UCSD-AML1 (cell line): ENCODE measurements around the gene FARSA.
A peak's percentile ranks its signal among the peaks of the same experiment; 100 is the strongest.
"Not testable (repeated sequence)": the region's sequence is repeated elsewhere in the genome, so short reads cannot be mapped to it uniquely, and the experiment has no call there.

Experiments used
- DNase-seq: peaks from one replicate; lab custom pipeline; 2025; ENCODE audit not compliant: unreplicated experiment; lab: John Stamatoyannopoulos, UW

The FARSA gene

DNA sequence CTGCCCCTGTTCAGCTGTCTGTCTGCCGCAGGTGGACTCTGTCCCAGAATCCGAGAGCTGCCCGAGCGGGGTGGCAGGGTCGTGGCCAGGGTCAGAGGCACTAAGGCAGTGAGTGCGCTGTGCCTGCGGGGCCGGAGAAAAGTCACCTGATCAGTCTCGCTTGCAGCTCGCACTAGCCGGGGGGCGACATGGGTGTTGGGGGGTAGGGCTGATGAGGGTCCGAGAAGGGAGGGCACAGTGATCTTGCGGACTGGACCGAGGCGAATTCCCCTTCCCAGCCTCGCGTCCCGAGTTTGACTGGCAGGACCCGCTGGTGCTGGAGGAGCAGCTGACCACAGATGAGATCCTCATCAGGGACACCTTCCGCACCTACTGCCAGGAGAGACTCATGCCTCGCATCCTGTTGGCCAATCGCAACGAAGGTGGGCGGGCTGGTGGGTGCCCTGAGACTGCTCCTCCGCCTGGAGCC is 41.9 kb downstream of the FARSA start:
- DNase-seq = no peak

DNA sequence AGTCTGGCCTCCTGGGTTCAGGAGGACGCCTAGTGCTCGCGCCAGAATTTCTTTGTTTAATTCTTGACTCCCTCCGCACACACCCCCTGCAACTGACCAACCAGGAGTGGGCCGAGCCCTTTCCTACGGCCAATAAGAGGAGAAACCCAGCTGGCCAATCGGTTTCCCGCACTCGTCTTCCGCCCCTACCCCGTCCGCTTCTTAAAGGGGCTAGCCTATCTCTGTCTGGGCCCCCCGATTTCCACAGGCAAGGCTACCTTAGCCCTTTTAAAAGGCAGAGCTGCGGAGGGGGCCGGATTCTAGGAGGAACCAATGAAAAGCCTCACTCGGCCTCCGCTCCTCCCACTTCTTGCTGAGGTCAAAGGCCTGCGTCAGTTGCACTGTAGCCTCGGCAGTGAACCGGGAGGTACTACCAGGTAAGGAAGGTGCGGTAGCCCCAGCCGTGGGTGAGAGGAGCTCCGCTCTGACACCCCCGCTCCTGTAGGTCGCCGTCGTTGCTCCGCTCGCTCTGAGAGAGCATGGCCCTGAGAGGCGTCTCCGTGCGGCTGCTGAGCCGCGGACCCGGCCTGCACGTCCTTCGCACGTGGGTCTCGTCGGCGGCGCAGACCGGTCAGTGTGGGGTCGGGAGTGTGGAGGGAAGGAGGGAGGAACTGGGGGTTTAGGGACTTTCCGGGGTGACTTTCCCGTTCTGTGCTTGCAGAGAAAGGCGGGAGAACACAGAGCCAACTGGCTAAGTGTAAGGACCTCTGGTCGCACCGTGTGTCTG is 42.5 kb downstream of the FARSA start, which contains the start of gene GCDH:
Gene GCDH, plus strand, starts transcription at position 374 of the 766 bp plus-strand sequence. Its CDS starts 145 bp downstream, at position 519.
- DNase-seq = peak; percentile 97

DNA sequence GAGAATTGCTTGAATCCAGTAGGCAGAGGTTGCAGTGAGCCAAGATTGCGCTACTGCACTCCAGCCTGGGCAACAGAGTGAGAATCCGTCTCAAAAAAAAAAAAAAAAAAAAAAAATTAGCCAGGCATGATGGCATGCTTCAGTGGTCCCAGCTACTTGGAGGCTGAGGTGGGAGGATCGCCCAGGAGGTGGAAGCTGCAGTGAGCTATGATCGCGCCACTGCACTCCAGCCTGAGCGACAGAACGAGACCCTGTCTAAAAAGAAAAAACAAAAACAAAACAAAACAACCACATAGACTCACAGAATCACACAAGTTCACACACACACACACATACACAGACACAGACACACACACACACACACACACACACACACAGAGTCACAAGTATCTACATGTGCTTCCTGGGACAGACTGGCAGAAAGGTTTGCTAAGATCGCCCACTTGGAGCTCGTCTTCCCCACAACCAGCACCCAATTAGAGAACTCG is 43.2 kb downstream of the FARSA start:
- not testable (repeated sequence) for DNase-seq

DNA sequence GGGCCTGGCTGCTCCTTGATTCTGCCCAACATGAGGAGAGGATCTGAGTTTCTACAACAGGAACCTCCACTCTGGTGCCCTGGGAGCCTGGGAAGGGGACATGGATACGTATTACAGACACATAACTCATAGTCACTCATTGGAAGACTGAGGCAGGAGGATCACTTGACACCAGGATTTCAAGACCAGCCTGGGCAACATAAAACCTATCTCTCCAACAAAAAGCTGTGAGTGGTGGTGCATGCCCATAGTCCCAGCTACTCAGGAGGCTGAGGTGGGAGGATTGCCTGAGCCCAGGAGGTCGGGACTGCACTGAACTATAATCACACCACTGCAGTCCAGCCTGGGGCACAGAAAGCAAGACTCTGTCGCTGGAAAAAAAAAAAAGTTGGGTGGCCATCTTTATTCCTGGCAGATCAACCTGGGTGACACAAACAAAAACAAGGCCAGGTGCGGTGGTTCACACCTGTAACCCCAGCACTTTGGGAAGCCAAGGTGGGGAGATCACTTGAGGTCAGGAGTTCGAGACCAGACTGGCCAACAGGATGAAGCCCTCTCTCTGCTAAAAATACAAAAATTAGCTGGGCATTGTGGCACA is 45.4 kb downstream of the FARSA start:
- DNase-seq = no peak

DNA sequence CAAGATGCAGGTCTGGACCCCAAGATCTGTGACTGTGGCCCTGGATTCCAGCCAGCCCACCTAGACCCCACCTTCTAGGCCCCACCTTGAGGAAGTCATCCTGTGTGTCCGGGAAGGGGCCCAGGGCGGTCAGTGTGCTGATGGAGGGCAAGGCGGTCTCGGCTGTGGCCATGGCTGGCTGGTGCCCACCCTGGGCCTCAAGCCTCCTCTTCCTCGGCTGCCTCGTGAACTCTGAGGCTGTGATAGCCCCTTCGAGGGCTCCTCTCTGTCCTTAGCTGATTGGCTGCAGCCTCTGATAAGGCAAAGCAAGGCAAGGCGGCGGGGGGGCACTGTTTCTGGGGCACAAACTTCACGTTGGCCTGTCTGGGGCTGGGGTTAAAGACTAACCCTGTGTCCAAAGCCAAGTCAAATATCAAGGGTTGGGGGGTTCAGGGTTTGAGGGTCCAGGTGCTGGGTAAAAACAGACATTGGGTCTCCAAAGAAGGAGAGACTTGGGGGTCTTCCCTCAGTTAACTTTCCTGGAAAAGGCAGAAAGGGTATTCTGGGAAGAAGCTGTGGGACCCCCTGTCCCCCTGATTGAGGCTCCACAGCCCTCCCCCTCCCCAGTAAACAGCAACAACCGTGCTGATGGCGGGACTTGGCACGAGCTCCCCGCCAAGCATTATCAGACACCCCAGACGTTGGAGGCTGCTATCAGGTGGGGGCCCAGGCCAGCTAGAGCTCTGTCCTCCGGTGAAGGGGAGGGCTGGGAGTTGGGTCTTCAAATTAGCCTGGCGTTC is 46.4 kb downstream of the FARSA start, which contains the start of gene KLF1:
Gene KLF1, minus strand, starts transcription at position 233 of the 779 bp plus-strand sequence. Its CDS starts 61 bp downstream, at position 172.
- DNase-seq = no peak

DNA sequence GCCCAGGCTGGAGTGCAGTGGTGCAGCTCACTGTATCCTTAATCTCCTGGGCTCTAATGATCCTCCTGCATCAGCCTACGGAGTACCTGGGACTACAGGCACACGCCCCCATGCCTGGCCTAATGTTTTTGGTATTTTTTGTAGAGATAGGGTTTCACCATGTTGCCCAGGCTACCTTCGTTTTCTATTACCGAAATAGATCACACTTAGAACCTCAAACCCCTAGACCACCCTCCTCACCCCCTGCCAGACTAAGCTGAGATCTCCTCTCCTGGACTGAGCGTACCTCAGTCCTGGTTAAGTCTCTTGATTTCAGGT is 46.9 kb downstream of the FARSA start:
- DNase-seq = no peak

DNA sequence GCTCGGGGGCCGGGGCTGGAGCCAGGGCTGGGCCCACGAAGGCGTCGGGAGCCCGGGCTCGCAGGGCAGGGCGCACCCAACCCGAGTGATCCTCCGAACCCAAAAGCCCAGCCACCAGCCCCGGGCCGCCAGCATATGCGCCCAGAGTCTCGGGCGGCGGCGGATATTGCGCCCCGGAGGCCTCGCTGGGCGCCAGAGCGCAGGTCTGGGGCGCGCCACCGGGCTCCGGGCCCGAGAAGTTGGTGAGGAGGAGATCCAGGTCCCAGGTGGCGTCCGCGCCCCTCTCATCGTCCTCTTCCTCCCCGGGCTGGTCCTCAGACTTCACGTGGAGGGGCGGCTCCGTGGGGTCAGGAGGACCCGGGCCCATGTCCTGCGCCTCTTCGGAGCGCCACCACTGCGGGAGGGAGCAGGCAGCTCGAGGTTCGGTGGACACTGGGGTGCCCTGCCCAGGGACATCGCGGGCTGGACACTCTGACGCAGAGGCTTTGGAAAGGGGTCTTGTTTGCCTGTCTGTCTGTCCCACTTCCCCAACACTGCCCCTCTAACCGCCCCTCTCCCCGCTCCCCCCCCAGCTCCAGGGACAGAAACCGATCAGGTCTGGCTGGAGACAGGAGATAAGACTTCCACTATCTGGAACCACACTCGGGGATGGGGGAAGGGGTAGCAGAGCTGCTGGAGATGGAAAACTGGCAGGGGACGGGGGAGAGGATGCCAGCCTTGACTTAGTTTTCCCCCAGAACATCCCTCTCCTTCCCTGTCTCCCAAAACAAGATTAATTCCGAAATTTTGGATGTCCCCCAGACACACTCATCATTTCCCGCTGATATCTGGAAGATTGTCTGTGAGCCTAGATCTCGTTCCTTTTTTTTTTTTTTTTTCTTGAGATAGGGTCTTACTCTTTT is 47.5 kb downstream of the FARSA start:
- no peak for DNase-seq

DNA sequence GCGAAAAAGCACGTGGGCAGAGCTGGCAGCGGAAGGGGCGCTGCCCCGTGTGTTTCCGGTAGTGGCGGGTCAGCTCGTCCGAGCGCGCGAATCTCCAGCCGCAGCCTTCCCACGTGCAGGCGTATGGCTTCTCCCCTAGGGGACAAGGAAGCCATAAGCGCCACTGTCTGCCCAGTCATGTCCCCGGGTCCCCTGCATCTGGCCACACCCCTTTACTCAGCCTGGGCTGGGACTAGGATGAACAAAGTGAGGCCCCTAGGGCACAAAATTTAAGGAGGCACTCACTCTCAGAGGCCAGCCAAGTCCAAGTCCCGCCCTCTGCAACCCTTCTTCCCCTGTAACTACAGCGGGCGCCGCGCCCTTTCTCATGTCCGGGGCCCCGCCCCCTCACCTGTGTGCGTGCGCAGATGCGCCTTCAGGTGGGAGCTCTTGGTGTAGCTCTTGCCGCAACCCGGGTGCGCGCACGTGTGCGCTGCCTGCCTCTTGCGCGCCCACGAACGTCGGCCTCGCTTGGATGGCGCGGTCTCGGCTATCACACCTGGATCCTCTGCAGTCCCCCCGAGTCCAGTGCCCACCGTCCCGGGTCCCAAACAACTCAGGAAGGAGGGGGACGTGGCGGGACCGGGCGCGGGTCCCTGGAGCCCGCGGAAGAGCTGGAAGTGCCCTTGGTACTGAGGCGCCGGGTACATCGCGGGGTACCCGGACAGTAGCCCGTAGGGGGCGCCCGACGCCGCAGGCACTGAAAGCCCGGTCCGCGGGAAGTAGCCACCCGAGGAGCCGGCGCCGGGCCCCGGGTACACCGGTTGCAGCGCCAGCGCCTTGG is 48.4 kb downstream of the FARSA start:
- peak; percentile 81 for DNase-seq

DNA sequence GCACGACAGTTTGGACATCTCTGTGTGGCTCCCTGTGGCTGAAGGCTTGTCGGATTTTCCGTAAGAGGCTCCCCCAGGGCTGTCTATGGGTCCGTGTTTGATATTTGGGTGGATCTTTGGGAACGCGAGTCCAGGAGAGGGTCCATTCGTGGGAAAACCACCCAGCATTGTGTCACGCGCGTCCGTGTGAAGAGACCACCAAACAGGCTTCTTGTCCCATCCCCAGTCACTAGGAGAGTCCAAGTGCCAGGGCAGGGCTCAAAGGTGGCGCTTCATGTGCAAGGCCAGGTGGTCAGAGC is 48.9 kb downstream of the FARSA start:
- DNase-seq = no peak

DNA sequence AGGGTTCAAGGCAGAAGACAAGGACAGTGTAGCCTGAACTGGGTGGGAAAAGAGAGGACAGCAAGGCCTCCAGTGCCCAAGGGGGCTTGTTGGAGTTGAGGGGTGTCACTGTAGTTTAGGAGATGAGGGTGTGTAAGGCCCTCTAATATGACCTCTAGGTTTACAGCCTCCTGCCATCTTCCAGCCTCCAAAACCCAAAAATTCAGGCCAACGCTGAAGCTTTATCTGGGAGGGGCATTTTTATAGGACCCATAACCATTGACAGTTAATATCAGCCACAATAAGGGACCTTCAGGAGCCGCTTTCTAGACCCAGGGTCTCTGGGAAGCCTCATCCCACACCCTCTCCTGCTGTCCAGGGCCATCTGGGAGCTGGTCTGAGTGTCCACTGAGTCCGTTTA is 49.3 kb downstream of the FARSA start:
- DNase-seq = no peak

DNA sequence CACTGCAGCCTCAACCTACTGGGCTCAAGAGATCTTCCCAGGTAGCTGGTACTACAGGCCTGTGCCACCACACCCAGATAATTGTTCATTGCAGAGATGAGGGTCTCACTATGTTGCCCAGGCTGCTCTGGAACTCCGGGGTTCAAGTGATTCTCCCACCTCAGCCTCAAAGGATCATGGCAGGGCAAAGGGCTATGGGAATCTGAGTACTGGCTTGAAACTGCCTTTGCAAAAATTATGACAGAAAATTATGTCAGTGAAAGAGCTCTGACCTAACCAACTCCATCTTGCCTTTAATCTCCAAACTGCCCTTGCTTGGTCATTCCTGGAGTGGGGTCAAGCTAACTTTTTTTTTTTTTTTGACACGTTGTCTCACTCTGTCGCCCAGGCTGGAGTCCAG is 50.9 kb downstream of the FARSA start:
- no peak for DNase-seq

DNA sequence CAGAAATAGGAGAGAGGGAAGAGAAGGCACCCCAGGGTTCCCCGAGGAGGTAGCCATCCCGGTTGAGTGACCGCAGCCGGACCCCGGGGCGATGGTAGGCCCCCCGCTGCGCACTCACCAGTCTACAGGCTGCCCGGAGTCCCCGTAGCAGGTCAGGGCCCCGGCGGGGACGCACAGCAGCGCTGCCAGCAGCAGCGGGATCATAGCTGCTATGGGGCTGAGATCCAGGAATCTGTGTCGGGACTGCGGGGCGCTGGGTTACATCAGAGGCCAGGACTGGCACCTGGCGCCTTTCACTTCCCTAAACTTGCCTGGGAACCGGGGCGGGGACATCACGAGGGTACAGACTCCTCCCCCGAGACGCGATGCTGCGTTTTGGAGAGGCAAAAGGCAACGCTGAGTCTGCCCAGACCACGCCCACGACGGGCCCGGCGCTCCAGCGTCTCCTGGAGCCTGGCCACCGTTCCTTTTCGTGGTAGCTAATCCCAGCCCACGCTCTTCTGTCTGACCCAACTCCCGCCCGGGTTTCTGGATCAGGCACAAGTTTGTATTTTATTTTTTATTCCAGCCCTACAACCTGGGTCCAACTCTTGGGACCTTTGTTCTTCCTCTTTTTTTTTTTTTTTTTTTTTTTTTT is 52.2 kb downstream of the FARSA start, which contains the start of gene DNASE2:
Gene DNASE2, minus strand, starts transcription at position 278 of the 637 bp plus-strand sequence. Its CDS starts 74 bp downstream, at position 204.
- peak; percentile 93 for DNase-seq

DNA sequence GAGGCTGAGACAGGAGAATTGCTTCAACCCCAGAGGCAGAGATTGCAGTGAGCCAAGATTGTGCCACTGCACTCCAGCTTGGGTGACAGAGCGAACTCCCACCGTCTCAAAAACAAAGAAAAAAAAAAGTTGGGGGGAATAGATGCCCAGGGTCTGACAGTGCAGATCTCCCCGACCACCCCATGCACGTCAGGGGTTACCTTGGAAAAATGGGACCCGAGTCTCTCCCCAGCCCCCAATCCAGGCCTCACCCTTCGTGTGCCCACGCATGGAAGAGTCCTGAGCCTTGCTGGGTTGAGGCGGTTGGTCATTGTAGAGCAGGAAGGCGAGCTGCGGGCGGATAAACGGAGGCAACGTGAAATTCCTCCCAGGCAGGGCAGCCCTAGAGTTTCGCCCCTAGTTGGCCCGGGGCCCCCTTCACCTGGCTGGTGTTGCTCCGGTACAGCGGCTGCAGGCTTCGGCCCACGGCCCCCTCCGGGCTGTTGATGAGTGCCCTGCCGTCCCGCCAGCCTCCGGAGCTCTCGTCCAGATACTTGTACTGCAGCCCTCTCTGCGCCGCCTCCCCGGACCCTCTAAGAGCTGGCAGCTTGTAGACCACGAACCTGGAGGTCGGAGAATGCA is 52.9 kb downstream of the FARSA start:
- DNase-seq = no peak

DNA sequence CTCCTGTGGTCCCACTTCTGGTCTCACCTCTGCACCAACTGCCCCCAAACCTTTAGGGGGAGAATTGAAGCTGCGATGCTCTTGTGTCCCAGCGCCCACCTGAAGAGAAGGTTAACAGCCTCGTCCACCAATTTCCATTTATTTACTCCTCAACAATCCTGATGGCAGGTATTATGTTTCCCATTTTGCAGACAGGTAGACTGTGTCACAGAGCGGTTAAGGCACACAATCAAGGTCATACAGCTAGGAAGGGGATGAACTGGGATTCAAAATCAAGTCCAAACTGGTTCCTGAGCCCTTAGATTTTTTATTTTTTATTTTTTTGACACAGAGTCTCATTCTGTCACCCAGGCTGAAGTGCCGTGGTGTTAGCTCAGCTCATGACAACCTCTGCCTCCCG is 58.4 kb downstream of the FARSA start:
- no peak for DNase-seq

DNA sequence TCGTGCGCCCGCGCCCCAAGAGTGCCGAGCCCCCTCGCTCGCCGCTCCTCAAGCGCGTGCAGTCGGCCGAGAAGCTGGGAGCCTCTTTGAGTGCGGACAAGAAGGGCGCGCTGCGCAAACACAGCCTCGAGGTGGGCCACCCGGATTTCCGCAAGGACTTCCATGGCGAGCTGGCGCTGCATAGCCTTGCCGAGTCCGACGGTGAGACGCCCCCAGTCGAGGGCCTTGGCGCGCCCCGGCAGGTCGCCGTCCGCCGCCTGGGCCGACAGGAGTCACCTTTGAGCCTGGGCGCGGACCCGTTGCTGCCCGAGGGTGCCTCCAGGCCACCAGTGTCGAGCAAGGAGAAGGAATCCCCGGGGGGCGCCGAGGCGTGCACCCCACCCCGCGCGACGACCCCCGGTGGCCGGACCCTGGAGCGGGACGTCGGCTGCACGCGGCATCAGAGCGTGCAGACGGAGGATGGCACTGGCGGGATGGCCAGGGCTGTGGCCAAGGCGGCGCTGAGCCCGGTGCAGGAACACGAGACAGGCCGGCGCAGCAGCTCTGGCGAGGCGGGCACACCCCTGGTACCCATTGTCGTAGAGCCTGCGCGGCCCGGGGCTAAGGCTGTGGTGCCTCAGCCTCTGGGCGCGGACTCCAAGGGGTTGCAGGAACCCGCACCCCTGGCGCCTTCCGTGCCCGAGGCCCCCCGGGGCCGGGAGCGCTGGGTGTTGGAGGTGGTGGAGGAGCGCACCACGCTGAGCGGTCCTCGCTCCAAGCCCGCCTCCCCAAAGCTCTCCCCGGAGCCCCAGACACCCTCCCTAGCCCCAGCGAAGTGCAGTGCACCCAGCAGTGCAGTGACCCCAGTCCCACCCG is 59.4 kb downstream of the FARSA start:
- DNase-seq = no peak

DNA sequence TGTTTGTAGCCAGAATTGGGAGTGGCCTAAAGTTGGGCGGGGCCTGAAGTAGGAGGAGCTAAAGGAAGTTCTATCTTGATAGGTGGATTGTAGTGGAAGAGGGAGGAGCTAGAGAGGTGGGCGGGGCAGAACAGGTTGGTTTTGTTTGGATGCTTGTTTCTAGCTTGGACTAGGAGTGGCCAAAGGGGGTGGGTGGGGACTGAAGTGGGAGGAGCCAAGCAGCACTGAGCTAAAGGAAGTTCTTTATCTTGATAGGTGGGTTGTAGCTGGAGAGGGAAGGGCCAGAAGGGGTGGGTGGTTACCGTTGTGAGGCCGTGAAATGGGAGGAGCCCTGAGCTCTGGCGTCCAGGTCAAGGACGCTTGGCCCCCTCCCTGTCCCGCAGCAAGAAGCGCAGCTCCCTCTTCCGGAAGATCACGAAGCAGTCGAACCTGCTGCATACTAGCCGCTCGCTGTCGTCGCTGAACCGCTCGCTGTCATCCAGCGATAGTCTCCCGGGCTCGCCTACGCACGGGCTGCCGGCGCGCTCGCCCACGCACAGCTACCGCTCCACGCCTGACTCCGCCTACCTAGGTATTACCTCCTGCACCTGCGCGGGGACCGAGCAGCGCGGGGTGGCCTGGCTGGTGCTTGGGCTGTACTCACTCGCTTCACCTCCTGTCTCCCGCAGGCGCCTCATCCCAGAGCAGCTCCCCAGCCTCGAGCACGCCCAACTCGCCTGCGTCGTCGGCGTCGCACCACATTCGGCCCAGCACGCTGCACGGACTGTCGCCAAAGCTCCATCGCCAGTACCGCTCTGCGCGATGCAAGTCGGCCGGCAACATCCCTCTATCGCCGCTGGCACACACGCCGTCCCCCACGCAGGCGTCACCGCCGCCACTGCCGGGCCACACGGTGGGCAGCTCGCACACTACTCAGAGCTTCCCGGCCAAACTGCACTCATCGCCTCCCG is 60.3 kb downstream of the FARSA start:
- DNase-seq = no peak
